HG03439 (cell line): Measurements from ENCODE around the gene OPA3.
"Not testable (repeated sequence)": the region's sequence is repeated elsewhere in the genome, so short reads cannot be mapped to it uniquely, and the experiment has no call there.

Experiments
- ATAC-seq: cut with Tn5 transposase; IDR thresholded peaks from one replicate; pipeline ENCODE4 v1.9.1; 2021; ENCODE audit warnings: mild to moderate bottlenecking, moderate library complexity; ENCODE audit not compliant: unreplicated experiment

The OPA3 gene

DNA sequence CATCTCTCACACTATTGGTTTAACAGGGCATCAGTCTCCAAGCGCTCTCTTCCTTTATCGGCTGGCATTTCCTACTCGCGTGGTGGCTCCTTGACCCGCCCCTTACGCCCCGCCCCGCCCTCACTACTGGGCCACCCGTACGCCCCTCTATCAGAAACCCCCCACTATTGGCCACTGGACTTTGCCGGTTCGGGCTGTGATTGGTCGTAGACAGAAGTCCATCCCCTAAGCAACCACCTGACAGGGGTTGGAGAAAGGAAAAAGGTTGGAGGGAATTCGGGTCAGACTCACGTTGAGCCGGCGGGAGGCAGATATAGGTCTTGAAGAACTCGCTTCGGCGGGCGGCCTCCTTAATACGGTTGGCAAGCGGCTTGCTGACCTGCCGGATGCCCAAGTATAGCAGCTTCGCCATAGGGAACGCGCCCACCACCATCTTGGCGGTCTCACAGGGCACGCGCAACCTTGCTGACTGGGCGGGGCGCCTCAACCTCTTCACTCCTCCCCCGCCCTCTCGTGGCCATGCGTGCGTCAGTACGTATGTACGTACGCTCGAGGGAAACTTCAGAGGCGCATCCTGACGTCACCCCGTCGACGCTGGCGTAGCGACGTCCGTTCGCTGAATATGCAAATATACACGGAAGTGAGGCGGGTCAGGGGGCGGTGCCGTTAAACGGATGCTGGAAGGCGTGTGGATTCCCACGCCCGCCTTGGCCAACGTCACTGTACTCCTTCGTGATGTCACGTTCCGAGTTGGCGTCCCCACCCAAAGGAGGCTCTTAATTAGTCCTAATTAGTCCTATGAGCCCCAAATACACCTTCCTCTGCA is at the start of gene OPA3:
OPA3 (minus strand) TSS at position 471 of the 826 bp plus-strand sequence; CDS start at position 433, 38 bp downstream.
- ATAC-seq: peak; percentile 93

DNA sequence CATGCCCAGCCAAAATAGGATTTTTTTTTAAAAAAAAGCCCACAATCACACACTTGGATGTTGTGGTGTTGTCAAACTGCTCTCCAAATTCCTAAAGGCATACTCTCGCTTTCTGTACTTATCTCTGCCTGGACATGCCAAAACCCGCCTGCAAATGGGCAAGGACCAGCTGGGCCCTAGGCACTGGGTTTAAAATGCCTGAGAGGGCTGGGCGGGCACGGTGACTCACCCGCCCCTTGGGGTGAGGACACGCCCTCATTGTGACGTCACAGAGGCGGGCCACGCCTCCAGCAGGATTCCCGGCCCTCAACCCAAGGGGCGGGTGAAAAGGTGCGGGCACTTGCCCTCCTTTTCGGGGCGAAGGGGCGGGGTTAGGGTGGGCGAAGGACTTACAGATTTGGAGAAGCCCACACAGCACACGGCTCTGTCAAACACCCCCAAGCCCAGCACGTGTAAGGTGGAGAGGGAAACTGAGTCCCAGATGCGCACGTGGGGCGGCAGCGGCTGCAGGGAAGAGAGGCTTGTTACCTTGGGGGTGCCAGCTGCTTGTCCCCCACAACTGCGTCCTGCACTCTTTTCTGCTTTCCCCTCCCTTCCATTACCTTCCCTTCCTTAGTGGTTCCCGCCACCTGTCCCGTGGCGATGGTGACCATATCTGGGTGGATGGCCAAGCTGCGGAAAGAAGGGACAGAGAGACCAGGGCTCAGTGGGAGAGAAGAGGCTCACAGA is 48.0 kb upstream of the OPA3 start:
- ATAC-seq: no peak

DNA sequence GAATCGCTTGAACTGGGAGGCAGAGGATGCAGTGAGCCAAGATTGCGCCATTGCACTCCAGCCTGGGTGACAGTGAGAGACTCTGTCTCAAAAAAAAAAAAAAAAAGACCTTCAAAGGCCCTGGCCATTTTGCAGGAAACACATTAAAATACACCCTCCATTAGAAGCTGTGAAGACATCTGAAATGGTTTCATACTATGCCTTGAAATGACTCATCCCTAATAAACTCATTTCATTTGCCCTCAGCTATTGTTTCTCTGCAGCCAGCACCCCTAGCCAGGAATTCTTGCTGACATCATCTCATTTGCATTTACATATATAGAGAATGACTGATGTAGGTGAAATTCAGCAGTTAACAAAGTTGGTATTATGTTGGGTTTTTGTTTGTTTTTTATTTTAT is 45.9 kb upstream of the OPA3 start:
- ATAC-seq: no peak

DNA sequence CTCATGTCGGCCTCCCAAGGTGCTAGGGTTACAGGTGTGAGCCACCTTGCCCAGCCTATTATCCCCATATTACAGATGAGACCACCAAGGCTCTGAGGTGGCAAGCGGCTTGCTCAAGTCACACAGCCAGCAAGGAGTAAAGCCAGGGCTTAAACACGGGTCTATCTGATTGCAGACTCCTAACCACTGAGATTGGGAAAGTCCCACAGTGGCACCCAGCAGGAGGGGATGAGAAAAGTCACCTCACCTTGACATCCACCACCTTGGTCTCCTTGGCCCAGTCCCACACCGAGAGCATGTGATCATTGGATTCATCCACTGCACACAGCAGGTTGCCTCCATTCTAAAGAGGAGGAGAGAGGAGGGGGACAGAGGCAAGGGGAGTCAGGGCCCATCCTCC is 45.1 kb upstream of the OPA3 start:
- ATAC-seq: no peak

DNA sequence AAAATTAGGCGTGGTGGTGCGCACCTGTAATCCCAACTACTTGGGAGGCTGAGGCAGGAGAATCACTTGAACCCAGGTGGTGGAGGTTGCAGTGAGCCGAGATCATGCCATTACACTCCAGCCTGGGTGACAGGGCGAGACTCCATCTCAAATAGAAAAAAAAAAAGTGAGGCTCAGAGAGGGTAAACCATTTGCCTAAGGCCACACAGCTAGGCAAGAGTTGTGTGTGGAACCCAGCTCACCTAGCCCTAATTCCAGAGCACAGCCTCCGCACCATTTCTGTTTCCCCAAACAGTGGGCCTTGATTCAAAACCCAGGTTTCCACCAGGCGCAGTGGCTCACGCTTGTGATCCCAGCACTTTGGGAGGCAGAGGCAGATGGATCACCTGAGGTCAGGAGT is 43.6 kb upstream of the OPA3 start:
- ATAC-seq: not testable (repeated sequence)

DNA sequence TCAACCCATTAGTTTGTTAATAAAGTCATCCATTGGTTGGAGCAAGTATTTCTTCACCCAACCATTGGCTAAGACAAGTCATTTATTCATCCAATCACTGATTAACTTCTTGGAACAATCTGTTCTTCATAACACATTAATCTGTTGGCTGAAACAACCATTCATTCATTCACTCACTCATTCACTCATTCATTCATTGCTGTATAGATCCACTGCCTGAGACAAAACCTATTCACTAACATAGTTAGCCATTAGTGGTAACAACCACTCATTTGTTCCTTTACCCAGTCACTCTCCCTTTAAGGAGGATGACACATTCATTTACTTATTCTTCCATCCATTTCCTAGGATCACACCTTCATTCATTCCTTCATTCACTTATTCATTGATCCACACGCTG is 39.4 kb upstream of the OPA3 start:
- no peak for ATAC-seq

DNA sequence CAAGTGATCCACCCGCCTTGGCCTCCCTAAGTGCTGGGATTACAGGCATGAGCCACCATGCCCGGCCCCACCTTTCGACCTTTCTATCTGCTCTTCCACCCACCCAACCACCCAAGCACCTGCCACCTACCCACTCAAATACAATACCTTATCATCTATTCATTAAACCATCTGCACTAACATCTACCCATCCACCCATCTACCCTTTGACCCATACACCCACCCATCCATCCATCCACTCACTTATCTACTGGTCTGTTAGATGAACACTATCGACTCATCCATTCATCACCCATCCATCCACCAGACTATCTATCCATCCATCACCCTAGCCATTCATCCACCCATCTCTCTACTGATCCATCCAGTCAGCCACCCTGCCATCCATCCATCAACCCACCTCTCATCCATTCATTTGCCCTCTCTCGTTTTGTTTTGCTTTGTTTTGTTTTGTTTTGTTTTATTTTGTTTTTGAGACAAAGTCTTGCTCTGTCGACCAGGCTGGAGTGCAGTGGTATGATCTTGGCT is 37.4 kb upstream of the OPA3 start:
- no peak for ATAC-seq

DNA sequence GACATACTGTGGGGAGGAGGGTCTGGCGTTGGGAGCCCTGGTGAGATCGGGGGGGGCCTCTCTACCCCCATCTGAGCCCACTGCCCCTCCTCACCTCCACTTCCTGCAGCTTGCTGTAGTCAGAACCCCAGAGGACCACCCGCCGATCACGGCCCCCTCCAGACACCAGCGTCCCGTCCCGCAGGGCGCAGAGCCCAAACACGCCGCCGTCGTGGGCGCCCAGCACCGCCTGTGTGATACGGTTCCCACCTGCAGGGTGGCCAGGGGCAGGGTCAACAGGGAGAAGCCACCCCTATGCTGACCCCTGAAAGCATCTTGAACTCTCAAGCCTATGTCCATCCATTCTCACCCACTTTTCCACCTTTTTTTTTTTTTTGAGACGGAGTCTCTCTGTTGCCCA is 36.8 kb upstream of the OPA3 start:
- ATAC-seq: no peak

DNA sequence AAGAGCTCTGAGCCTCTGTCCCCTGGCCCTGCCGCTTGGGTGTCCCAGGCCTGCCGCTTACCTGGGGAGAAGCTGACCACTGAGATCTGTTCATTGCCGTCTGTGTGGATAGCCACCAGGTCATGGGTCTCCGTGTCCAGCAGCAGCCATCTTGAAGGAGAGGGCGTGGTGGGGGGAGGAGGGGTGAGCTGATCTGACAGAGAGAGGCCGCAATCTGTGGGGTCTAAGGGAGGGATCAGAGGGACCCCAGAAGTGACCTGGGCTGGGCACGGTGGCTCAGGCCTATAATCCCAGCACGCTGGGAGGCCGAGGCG is 32.1 kb upstream of the OPA3 start:
- ATAC-seq: no peak

DNA sequence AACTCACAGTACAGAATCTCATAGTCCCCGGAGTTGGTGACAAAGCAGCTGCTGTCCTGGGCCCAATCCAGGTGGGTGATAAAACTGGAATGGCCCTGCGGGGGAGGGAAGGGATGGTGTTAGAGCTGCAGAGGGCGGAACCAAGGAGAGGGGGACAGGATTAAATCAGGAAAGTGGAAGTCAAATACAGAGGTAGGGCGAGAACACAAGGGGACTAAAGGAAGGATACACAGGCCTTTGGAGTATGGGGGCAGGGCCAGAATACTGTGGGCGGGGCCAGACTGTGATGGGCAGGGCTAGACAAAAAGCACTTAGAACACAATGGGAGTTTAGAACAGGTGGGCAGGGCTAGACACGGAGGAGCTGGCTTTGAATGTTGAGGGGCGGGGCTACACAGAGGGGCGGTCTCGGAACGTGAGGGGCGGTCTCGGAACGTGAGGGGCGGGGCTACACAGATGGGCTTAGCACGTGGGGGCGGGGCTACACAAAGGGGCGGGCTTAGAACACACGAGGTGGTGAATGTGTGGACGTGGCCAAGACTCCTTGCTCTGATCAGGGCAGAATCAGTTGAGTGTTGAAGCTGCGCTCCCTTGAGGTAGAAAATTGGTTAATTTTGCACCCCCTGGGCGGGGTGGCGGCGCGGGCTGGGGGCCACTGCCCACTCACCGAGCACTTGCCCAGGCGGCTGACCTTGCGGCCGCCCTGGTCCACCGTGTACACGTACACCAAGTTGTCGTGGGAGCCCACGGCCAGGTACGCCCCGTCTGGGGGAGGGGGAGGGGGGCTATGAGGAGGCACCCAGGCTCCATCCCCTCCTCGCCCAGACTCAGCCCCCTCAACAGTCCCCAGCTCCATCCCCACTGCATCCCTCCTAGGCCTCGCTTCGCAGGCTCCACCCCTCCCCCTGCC is 31.4 kb upstream of the OPA3 start:
- no peak for ATAC-seq

DNA sequence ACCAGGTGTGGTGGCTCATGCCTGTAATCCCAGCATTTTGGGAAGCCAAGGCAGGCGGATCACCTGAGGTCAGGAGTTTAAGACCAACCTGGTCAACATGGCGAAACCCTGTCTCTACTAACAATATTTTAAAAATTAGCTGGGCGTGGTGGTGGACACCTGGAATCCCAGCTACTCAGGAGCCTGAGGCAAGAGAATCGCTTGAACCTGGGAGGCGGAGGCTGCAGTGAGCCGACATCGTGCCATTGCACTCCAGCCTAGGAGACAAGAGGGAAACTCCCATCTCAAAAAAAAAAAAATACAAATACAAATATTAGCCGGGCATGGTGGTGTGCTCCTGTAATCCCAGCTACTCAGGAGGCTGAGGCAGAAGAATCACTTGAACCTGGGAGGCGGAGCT is 30.5 kb upstream of the OPA3 start:
- ATAC-seq: not testable (repeated sequence)

DNA sequence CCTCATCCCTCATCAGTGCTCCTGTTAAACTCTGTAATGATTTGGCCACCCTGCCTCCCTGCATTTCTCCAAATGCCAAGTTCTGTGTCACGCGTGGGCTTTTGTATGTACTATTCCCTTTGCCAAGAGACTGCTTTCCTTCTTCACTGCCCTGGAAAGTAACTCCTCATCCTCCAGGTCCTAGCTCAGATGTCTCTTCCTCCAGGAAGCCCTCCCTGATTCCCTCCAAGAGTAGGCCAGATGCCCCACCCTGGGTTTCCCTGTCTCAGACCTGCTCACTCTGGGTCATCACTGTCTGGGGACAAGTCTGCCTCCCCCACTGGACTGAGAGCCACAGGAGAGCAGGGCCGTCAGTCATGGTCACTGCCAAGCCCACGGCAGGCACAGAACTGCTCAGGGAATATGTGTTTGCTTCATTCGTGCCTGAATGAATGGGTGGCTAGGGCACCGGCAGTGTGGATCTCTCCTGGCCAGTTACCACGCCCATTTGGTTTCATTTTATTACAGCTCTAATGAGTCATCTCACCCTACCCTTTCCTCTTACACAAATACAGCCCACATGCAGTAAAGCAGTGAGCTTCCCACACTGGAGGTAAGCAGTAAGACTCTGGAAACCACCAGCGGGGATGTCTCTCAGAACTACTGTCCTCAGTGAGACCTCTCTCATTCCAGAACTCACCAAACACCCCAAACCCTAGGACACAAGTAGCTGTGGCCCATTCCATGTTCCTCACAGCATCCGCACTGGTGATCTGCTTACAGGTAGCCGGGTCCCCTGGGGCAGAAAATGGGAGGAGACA is 29.5 kb upstream of the OPA3 start:
- ATAC-seq: peak; percentile 49

DNA sequence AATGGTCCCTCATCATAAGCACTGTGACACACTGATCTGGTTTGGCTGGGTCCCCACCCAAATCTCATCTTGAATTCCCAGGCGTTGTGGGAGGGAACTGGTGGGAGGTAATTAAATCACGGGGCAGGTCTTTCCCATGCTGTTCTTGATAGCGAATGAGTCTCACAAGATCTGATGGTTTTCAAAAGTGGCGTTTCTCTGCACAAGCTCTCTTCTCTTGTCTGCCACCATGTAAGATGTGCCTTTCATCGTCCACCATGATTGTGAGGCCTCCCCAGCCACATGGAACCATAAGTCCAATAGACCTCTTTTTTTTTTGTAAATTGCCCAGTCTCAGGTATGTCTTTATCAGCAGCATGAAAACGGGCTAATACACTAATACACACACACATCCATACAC is 24.3 kb upstream of the OPA3 start:
- ATAC-seq: no peak

DNA sequence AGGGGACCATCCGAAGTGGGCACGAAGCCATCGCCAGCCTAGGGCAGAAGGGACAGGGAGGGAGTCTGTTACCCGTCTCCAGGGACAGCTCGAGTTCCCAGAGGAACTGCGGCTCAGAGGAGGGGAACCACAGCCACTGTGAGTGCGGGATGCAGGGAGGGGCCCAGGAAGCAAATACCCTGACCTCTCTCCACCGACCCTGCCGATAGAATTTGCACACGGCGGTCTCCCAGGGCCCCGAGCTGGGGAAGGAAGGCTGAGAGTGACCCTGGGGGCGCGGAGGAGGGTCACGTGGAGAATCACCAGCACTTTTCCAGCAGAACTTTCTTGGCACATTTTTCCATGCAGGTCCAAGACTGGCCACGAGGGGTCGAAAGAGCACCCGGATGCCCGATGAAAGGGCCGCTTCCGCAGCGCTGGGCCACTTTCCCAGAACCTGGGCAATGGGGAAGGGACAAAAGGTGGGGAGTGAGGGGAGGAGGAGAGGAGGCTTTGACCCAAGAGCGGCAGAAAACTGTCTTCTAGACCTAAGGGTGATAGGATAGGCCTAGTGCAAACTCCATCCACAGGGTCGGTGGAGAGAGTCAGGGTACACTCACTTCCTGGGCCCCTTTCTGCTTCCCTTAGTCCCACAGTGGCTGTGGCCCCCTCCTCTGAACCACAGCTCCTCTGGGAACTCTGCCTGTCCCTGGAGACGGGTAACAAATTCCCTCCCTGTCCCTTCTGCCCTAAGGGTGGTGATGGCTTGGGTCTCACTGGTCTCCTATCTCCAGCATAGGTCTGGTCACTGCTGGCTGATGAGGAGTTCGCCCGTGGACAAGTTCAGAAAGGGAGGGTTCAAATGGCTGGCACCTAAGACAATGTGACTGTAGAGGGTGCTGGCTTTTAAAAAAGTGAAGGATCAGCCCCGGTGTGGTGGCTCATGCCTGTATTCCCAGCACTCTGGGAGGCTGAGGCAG is 22.7 kb upstream of the OPA3 start:
- no peak for ATAC-seq

DNA sequence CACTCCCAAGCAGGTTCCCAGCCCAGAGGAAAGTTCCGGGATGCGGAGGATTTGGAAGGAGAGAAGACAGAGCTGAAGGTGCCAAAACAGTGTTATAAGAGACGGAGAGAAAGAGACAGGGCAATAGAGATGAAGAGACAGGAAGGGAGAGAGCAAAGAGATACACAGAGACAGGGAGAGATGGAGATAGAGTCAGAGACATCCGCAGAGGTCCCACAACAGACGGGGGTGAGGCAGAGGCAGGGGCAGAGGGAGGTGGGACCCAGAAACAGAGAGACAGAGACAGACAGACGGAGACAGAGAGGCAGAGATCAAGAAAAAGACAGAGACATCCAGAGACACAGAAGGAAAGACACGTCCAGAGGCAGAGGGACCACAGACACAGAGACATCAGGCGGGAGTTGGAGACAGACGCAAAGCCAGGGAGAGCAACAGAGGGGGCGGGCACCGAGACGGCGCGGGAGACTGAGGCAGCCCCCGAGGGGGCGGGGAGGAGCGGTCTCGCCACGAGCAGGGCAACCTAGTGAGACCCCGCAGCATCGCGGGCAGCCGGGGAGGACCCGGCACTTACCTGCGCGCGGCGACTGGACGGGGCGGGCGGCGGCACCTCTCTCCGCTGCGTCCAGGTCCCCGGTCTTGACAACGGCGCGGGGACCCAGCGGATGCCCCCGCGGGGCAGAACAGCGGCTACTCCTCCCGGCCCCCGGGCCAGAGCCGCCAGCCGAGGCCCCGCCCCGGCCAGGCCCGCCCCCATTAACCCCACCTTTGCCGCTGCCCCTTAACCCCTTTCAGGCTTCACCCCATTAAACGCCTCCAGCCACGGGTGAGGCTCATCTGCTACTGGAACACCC is 17.1 kb upstream of the OPA3 start, which contains the start of gene GPR4:
GPR4 (minus strand) TSS at position 689 of the 851 bp plus-strand sequence. CDS start 10,346 bp downstream, outside the sequence.
- ATAC-seq: no peak

DNA sequence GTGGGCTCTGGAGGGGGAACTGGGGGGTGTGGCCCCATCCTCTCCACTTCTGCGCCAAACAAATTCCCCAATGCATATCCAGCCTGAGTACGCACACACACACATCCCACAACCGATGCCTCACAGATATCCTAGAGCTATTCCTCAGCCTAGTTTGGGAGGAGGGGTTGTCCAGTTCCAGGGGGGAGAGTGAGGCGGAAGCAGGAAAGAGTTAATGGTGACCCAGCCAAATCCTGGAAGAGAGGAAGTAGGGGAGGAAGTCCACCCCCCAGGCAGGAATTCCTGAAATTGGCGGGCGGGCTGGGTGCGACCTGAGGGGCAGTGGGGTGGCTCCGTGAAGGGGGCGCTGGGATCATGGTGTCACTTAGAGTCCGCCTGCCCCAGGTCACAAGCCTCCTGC is 16.5 kb upstream of the OPA3 start:
- ATAC-seq: no peak

DNA sequence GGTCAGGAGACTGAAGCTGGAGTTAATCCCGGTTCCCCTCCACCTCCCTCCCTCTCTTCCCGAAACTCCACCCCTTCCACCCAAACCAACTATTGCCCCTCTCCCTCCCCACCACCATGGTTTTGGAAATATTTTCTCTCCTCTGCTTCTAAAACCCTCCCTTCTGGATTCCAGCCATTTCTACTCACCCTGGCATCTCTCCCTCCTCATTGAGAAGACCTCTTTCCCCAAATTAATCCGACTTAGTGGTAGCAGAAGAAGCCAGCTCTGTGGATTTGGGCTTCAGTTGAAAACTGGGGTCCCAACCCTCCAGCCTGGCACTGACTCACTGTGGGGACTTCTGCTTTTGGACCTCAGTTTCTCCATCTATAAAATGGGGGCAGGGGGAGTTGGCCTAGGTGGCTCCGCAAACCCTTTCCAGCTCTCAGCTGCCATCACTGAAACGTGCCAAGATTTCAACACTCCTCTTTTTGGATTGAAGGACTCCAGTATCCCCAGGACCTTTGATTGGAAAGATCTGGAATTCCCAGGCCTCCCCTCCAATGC is 15.8 kb upstream of the OPA3 start:
- ATAC-seq: no peak

DNA sequence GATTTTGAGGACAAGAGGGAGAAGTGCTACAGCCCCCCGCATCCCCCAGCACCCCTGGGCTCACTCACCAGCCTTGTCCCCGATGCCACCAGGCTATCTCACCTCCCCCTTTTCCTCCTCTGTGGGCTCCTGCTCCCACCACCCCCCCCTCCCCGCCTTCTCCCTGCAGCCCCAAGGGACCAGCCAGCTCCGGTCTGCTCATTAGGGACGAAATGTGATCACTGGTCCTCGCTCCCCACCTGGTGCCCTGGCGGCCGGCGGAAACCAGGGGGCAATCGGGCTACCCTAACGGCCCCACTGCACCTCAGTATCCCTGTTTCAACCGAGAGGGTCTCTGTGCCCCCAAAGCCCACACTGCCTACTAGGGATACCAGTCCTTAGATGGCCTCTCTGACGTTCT is 14.7 kb upstream of the OPA3 start:
- no peak for ATAC-seq
